Right lobe of liver (tissue), 4 donors: ENCODE measurements around the gene HPS1.

Source experiments
- POLR2A ChIP-seq: fragments of 450-650 bp; IDR thresholded peaks from one replicate; pipeline ENCODE4 v1.6.1; 2017; ENCODE audit warnings: antibody characterized with exemption, mild to moderate bottlenecking
- TF ChIP-seq, protein P1 (sequence below), 4 donors: fragments of 200-600 bp in 3 of 4; fragments of 450-650 bp in 1 of 4; IDR thresholded peaks; one replicate each; pipeline versions ENCODE4 v1.5.1 to v1.8.0; 2016 to 2022; ENCODE audit warnings: antibody characterized with exemption in 4 of 4, mild to moderate bottlenecking in 2 of 4
- donor health status: DM: no; HTN: no; CAD: no.
- donor health status: DM: no; HTN: no; CAD: no.
- donor health status: DM: no; HTN: yes; CAD: no.

DNA sequence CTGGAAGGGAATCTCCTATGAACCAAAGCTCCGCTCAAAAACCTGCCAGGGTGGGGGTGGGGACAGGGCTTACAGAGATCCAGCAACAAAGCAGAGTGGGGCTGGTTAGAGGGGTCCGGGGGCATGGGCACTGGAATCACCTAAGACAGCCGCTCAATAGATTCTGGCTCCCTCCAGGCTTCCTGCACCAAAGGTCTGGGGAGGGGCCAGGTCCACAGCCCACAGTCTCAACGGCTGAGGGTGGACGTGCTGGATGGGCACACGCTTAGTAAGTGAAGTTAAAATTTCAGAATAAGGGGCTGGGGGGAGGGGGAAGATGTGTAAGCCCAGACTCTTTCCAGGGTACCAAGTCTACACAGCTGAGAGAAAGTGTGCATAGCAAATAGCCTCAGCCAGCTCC, 62.9 kb downstream of the HPS1 start:
- TF ChIP-seq, protein P1, sequence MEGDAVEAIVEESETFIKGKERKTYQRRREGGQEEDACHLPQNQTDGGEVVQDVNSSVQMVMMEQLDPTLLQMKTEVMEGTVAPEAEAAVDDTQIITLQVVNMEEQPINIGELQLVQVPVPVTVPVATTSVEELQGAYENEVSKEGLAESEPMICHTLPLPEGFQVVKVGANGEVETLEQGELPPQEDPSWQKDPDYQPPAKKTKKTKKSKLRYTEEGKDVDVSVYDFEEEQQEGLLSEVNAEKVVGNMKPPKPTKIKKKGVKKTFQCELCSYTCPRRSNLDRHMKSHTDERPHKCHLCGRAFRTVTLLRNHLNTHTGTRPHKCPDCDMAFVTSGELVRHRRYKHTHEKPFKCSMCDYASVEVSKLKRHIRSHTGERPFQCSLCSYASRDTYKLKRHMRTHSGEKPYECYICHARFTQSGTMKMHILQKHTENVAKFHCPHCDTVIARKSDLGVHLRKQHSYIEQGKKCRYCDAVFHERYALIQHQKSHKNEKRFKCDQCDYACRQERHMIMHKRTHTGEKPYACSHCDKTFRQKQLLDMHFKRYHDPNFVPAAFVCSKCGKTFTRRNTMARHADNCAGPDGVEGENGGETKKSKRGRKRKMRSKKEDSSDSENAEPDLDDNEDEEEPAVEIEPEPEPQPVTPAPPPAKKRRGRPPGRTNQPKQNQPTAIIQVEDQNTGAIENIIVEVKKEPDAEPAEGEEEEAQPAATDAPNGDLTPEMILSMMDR (IDR thresholded peaks at IDR 0.05), result no peak
- TF ChIP-seq POLR2A, result no peak
